ENCODE results near the gene APPL2. TPM values are rescaled to one million over a fixed set of nuclear protein-coding genes. Genes with fewer than 3 reads are reported as not detected.

The APPL2 gene
- total RNA-seq, 4 donors from 2014 or later: 48.6 to 97.9 (median 79.5) TPM

GRCh38 chr12:105142259-105142658 is 93.7 kb downstream of the APPL2 start:
- TF ChIP-seq EP300 (IDR thresholded peaks at IDR 0.05): no peak
- no peak for TF ChIP-seq POLR2A (IDR thresholded peaks at IDR 0.05)
- TF ChIP-seq, protein P1, sequence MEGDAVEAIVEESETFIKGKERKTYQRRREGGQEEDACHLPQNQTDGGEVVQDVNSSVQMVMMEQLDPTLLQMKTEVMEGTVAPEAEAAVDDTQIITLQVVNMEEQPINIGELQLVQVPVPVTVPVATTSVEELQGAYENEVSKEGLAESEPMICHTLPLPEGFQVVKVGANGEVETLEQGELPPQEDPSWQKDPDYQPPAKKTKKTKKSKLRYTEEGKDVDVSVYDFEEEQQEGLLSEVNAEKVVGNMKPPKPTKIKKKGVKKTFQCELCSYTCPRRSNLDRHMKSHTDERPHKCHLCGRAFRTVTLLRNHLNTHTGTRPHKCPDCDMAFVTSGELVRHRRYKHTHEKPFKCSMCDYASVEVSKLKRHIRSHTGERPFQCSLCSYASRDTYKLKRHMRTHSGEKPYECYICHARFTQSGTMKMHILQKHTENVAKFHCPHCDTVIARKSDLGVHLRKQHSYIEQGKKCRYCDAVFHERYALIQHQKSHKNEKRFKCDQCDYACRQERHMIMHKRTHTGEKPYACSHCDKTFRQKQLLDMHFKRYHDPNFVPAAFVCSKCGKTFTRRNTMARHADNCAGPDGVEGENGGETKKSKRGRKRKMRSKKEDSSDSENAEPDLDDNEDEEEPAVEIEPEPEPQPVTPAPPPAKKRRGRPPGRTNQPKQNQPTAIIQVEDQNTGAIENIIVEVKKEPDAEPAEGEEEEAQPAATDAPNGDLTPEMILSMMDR (IDR thresholded peaks at IDR 0.05): no peak
- Histone ChIP-seq H3K36me3 (peaks cover 2 to 58% (median 5%) of the 10 kb centered on the region in 3 donors), H3K4me3 (no peak overlapping the region), H3K27me3 (no peaks in the 10 kb centered on the region), H3K4me1 (peaks cover 0 to 11% (median 0%) of the 10 kb centered on the region in 4 donors), H3K9me3 (no peaks in the 10 kb centered on the region), H3K27ac (no peak overlapping the region)
- no peak for DNase-seq (ENCODE audit: low spot score in 2 of 2)
- WGBS, 2 donors: 78 to 79% methylated on average over 3 of the region's 3 CpGs

DNA sequence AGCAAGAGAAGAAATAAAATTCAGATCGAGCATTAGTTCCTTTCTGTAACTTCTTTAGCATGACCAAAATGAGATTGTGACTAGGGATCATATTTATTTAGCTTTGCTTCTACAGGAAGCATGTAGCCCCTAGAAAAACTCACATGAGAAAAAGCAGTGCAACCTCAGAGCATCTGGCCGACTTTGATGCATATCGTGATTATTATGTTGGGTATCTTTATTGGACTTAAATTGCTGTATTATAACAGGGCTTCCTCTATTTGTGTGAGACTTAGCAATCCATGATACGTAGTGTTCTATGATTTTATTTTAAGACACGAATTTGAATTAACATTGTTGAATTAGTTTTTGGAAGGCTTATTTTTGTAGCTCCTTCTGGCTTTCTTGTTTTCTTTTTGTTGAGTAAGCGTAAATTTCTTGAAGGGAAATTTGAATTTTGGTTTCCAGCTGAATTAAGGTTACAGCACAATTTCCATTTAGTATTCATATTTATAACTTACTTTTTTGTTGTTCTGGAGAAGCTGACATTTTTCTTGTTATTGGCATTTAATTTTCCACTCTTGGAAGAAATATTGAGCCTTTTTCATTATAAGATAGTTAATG is 94.6 kb downstream of the APPL2 start:
- DNase-seq (ENCODE audit: low spot score in 2 of 2): no peak
- TF ChIP-seq POLR2A (IDR thresholded peaks at IDR 0.05) (no peak), EP300 (IDR thresholded peaks at IDR 0.05) (no peak)
- TF ChIP-seq, protein P1 (IDR thresholded peaks at IDR 0.05): no peak
- Histone ChIP-seq H3K4me3 (no peak overlapping the region), H3K4me1 (peaks cover 0 to 11% (median 0%) of the 10 kb centered on the region in 4 donors), H3K27ac (no peak overlapping the region), H3K9me3 (no peaks in the 10 kb centered on the region), H3K36me3 (peaks cover 0 to 58% (median 2%) of the 10 kb centered on the region in 3 donors), H3K27me3 (no peaks in the 10 kb centered on the region)
- 86 to 88% methylated on average over 6 of the region's 6 CpGs for WGBS, 2 donors

GRCh38 chr12:105138248-105138647 is 97.7 kb downstream of the APPL2 start:
- H3K27ac ChIP-seq: no peak overlapping the region

More at GRCh38 chr12:105138248-105138647, 97.7 kb downstream of the APPL2 start:
- peaks cover 0 to 7% (median 0%) of the 10 kb centered on the region in 4 donors for H3K4me1 ChIP-seq
- no peak for DNase-seq (ENCODE audit: low spot score in 2 of 2)
- H3K4me3 ChIP-seq: no peak overlapping the region
- H3K27me3 ChIP-seq: no peaks in the 10 kb centered on the region
- no peaks in the 10 kb centered on the region for H3K9me3 ChIP-seq
- peaks cover 0 to 63% (median 2%) of the 10 kb centered on the region in 3 donors for H3K36me3 ChIP-seq
- 72 to 78% methylated on average over 2 of the region's 2 CpGs for WGBS, 2 donors
- TF ChIP-seq POLR2A (IDR thresholded peaks at IDR 0.05) (no peak), EP300 (IDR thresholded peaks at IDR 0.05) (no peak)
- TF ChIP-seq, protein P1 (IDR thresholded peaks at IDR 0.05): no peak

Other genes with a start within 250 kb of the APPL2 start
- gene NOPCHAP1, start 249.9 kb downstream of the APPL2 start, total RNA-seq: 1 to 10 TPM; 3.7 to 6.8 (median 6.1) TPM
- 10 to 100 TPM in 2 of 4 donors, 1 to 10 TPM in 2; 7.2 to 12.2 (median 10.2) TPM for gene ALDH1L2, start 151.7 kb downstream of the APPL2 start, total RNA-seq
- 100 to 1,000 TPM in 1 of 4 donors, 10 to 100 TPM in 3; 60.9 to 119 (median 79.9) TPM for gene WASHC4, start 128.4 kb downstream of the APPL2 start, total RNA-seq
- gene C12orf75, start 94.5 kb upstream of the APPL2 start, total RNA-seq: 10 to 100 TPM; 12.6 to 29.7 (median 18.9) TPM

Measured in tibial nerve (tissue), 4 donors.